Upper lobe of right lung (tissue), 1 donor: Measurements from ENCODE around the gene KLHDC7A. TPM values are rescaled to one million over a fixed set of nuclear protein-coding genes. Genes with fewer than 3 reads are reported as not detected.

ENCODE experiments used
- ATAC-seq: fragments of 200-7000 bp; cut with Tn5 transposase; one replicate; pipeline ENCODE4 v1.9.1; 2020; ENCODE audit warnings: mild to moderate bottlenecking, moderate library complexity
- DNase-seq: peaks from one replicate; pipeline ENCODE4 v3.0.0-alpha.2; 2020
- H3K27ac ChIP-seq: fragments of 200-600 bp; one replicate; pipeline ENCODE4 v1.8.0; 2022
- H3K27me3 ChIP-seq: fragments of 200-600 bp; one replicate; pipeline ENCODE4 v1.8.0; 2022; ENCODE audit warnings: mild to moderate bottlenecking
- H3K36me3 ChIP-seq: fragments of 200-600 bp; one replicate; pipeline ENCODE4 v1.8.0; 2022
- H3K4me1 ChIP-seq: fragments of 200-600 bp; one replicate; pipeline ENCODE4 v1.8.0; 2022
- H3K4me3 ChIP-seq: fragments of 200-600 bp; one replicate; pipeline ENCODE4 v1.8.0; 2022; ENCODE audit warnings: mild to moderate bottlenecking
- H3K9me3 ChIP-seq: fragments of 200-600 bp; one replicate; pipeline ENCODE4 v1.8.0; 2022
- CTCF ChIP-seq: fragments of 200-600 bp; IDR thresholded peaks from one replicate; pipeline ENCODE4 v1.8.0; 2022; ENCODE audit warnings: antibody characterized with exemption
- intact Hi-C: fragments of 100-400 bp; cut with DNase I; formaldehyde crosslinking; loops from one replicate; pipeline ENCODE4 v1.11.0; 2022
- total RNA-seq: library from RNA; stranded (reverse); fragmentation: NEBNext Ultra II Directional; extraction: Animal tissue kit (Norgen Biotek cat#: 25700); gene quantifications from one replicate; pipeline ENCODE4 v1.2.1, GENCODE V29; 2021
- donor health status: DM: no; HTN: yes; CAD: no; lungs with severe emphysema.

The KLHDC7A gene
- total RNA-seq, 1 donor from 2014 or later = 1.3 TPM

DNA sequence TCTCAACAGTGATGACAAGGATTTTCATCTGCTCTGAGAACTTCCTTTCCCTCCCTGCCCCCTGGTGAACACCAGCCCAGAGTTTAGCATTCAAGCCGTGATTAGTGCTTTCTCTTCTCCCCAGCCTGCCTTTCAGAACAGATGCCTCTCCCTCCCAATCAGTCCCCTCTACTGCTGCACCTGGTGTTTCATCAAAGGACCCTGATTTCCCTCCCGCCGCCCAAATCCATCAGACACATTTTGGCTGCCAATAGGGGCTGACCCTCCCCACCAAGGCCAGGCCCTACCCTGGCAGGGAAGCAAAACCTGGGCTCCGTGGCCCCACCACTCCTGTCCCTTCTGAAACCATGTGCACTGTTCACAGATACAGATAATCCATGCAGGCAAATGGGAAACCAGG, 34.0 kb upstream of the KLHDC7A start:
- TF ChIP-seq CTCF = no peak
- Histone ChIP-seq H3K4me3 (no peak overlapping the region), H3K27ac (no peak overlapping the region), H3K27me3 (peaks cover 8% of the 10 kb centered on the region), H3K9me3 (no peaks in the 10 kb centered on the region), H3K36me3 (no peaks in the 10 kb centered on the region), H3K4me1 (no peaks in the 10 kb centered on the region)
- DNase-seq = no peak
- ATAC-seq = no peak
- intact Hi-C loops = no loop called here

DNA sequence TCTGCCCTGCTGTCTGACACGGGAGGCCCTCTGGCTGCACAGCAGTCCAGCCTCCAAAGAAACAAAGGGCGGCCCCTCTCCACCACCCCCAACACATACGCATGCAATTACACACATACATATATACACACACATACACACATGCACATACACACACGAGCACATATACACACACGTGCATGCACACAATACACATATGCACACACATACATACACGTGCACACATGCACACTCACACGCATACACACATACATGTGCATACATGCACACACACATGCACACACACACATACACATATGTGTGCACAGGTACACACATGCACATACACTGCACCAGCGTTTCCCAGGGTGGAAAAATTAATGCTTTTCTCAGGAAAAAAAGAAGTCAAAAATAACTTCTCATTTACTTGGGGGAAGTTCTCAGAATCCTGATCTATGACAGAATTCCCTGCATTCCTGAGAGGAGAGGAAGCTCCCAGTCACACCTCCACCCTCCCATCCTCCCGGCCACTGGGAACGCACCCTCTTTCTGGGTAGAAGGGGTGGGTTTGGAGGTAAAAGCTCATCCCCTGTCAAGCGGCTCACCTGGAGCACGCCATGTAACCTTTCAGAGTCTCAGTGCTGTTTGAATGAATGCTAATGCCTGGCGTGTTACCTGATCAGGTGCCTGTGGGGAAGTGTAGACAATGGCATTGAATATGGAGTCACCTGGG, 33.1 kb upstream of the KLHDC7A start:
- Histone ChIP-seq H3K9me3 (no peaks in the 10 kb centered on the region), H3K27ac (no peak overlapping the region), H3K4me3 (no peak overlapping the region), H3K27me3 (peaks cover 8% of the 10 kb centered on the region), H3K36me3 (no peaks in the 10 kb centered on the region), H3K4me1 (no peaks in the 10 kb centered on the region)
- no peak for TF ChIP-seq CTCF
- DNase-seq = no peak
- intact Hi-C loops = no loop called here
- no peak for ATAC-seq

DNA sequence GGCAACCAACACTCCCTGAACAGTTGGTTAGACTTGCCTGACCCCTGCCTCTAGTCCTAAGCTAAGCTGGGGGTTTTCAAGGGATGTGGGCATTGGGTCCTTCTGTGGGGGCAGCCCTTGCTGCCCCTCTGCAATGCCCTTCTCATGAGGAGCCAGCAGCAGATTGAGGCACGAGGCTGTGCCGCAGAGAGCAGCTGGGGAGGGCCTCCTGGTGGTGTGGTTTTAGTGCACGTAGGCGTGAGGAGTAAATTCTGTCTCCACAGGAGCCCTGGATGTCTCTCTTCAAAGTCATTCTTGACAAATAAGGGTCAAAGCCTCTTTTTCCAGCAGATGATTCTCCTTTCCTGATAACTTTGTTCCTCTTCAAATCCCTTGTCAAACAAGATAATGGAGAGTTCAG, 31.8 kb upstream of the KLHDC7A start:
- no peak overlapping the region for H3K4me3 ChIP-seq
- H3K27me3 ChIP-seq = peaks cover 8% of the 10 kb centered on the region
- no peak overlapping the region for H3K27ac ChIP-seq
- no peaks in the 10 kb centered on the region for H3K9me3 ChIP-seq
- intact Hi-C loops = no loop called here
- no peak for TF ChIP-seq CTCF
- H3K4me1 ChIP-seq = no peaks in the 10 kb centered on the region
- DNase-seq (no peak), ATAC-seq (no peak)
- H3K36me3 ChIP-seq = no peaks in the 10 kb centered on the region

GRCh38 chr1:18452550-18452949, 28.2 kb upstream of the KLHDC7A start:
- H3K36me3 ChIP-seq = no peaks in the 10 kb centered on the region
- no peak for TF ChIP-seq CTCF
- no peak for DNase-seq
- H3K9me3 ChIP-seq = no peaks in the 10 kb centered on the region
- intact Hi-C loops = no loop called here
- peaks cover 8% of the 10 kb centered on the region for H3K27me3 ChIP-seq
- no peak overlapping the region for H3K4me3 ChIP-seq
- ATAC-seq = no peak
- no peaks in the 10 kb centered on the region for H3K4me1 ChIP-seq
- H3K27ac ChIP-seq = no peak overlapping the region

DNA sequence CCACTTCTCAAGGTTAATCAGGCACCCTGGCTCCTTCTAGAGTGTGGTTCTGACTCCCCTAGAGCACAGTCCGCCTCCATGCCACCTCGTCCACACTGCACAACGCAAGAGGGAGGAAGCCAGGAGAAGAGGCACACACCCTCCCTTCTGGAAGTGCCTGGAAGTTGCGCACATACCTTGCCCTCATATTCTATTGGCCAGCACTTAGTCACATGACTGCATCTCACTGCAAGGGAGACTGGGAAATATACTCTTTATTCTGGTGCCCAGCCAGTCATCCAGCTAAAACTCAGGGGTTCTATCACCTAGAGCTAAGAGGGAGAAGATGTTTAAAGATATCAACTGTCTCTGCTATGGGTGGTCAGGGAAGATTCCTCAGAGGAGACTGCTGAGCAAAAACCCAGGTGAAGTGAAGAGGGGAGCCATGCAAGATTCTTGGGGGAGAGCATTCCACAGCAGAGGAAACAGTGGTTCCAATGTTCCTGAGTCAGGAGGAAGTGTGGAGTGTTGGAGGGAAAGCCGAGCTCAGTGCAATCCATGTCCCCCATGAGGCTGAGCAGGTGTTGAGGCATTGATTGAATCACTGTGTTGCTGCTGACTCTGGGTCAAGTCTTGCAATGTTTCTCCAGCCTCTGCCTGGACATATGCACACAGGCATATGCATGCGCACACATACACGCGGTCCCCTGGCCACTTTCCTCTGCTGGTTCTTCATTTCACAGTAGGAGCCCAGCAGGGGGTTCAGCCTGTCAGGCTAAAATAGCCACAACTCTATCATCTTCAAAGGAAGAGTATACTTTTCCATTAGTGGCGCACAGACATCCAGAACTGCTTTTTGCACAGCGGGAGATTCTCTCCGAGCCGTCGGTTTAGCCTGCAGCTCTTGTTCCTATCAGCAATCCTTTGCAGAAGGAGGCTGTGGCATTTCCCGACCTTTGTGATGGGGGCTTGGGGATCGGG, 22.3 kb upstream of the KLHDC7A start:
- intact Hi-C loops = no loop called here
- no peak for DNase-seq
- Histone ChIP-seq H3K27ac (no peak overlapping the region), H3K4me1 (no peaks in the 10 kb centered on the region), H3K4me3 (no peak overlapping the region), H3K27me3 (peaks cover 16% of the 10 kb centered on the region), H3K9me3 (no peaks in the 10 kb centered on the region), H3K36me3 (no peaks in the 10 kb centered on the region)
- no peak for ATAC-seq
- TF ChIP-seq CTCF = no peak
